Activated CD8-positive, alpha-beta memory T cell treated with anti-CD3 and anti-CD28 coated beads for 48 hours (primary cell): ENCODE measurements around the gene TEF.
"Not testable (repeated sequence)": the region's sequence is repeated elsewhere in the genome, so short reads cannot be mapped to it uniquely, and the experiment has no call there.

ENCODE experiments used
- DNase-seq, 3 experiments: peaks; one replicate each; pipeline ENCODE4 v3.0.0-alpha.2; 2020; ENCODE audit warnings: low read depth in 2 of 3, low spot score in 2 of 3

TEF gene

GRCh38 chr22:41417622-41418390 lies 36.1 kb downstream of the TEF start:
- no peak for DNase-seq

- DNase-seq: no peak
Observed at GRCh38 chr22:41418717-41419116, 37.0 kb downstream of the TEF start.

GRCh38 chr22:41425660-41426365 lies 44.1 kb downstream of the TEF start:
- DNase-seq: no peak

- no peak for DNase-seq
Observed at GRCh38 chr22:41429232-41429950, 47.6 kb downstream of the TEF start.

- DNase-seq: no peak
Observed at GRCh38 chr22:41429951-41430332, 48.2 kb downstream of the TEF start.

- DNase-seq: no peak
Observed at GRCh38 chr22:41431656-41432055, 49.9 kb downstream of the TEF start.

- DNase-seq: not testable (repeated sequence)
Observed at GRCh38 chr22:41433480-41433879, 51.7 kb downstream of the TEF start.

GRCh38 chr22:41434361-41435003 lies 52.7 kb downstream of the TEF start:
- DNase-seq: not testable (repeated sequence)

GRCh38 chr22:41435560-41435959 lies 53.8 kb downstream of the TEF start:
- DNase-seq: no peak

- no peak for DNase-seq
Observed at GRCh38 chr22:41436322-41437113, 54.8 kb downstream of the TEF start.

GRCh38 chr22:41437198-41437597 lies 55.5 kb downstream of the TEF start:
- DNase-seq: no peak

GRCh38 chr22:41440511-41440910 lies 58.8 kb downstream of the TEF start:
- not testable (repeated sequence) for DNase-seq

- DNase-seq: no peak
Observed at GRCh38 chr22:41442240-41442792, 60.6 kb downstream of the TEF start.

GRCh38 chr22:41444360-41445128 lies 62.8 kb downstream of the TEF start:
- peak; percentile 64 to 75 (median 74) for DNase-seq

GRCh38 chr22:41445129-41446056 lies 63.7 kb downstream of the TEF start:
- DNase-seq: peak in 1 of 3 experiments; percentile 12

- DNase-seq: no peak
Observed at GRCh38 chr22:41446057-41446501, 64.3 kb downstream of the TEF start.

GRCh38 chr22:41446639-41447434 lies 65.1 kb downstream of the TEF start, which contains the start of gene TOB2:
Gene TOB2, minus strand, starts transcription at chr22:41446801. Its CDS starts 9,456 bp downstream, at chr22:41437345.
- peak; percentile 88 to 94 (median 91) for DNase-seq
